HG02623 (cell line): ENCODE results near the gene MYOM1.

Experiments
- ATAC-seq: cut with Tn5 transposase; IDR thresholded peaks from one replicate; pipeline ENCODE4 v1.9.1; 2021; ENCODE audit warnings: moderate library complexity; ENCODE audit not compliant: unreplicated experiment

The MYOM1 gene

GRCh38 chr18:3250237-3251107 is 30.7 kb upstream of the MYOM1 start:
- ATAC-seq, result no peak

DNA sequence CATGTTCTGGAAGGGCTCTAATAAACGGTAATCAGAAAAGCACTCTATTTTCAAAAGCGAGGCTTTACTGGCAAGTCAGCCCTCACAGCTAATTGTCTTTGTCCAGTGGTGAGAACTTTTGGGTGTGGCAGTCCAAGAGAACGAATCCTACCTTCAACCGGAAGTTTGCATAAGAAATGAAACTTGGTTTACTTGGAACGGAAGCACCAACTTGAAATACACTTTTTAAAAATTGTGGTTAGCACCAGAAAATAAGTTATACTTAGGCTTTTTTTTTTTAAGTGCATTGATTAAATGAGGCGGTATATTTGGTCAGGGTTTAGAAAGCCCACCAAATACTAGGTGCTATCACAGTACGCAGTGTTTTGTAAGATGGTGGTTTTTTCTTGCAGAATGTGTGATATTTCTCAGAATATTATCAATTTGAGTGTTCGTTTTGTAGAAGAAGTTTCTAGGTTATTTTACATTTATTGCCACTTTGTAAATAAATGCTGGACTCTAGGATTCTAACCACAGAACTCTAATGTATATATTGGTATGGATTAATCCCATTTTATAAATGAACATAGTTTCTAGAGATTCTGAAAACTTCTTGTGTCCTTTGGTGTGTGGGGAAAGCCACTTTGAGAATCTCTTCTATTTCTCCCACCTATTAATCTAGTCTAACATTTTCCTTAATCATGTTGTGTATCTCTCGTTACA is 29.0 kb upstream of the MYOM1 start:
- no peak for ATAC-seq

GRCh38 chr18:3248062-3248657 is 28.4 kb upstream of the MYOM1 start:
- no peak for ATAC-seq

DNA sequence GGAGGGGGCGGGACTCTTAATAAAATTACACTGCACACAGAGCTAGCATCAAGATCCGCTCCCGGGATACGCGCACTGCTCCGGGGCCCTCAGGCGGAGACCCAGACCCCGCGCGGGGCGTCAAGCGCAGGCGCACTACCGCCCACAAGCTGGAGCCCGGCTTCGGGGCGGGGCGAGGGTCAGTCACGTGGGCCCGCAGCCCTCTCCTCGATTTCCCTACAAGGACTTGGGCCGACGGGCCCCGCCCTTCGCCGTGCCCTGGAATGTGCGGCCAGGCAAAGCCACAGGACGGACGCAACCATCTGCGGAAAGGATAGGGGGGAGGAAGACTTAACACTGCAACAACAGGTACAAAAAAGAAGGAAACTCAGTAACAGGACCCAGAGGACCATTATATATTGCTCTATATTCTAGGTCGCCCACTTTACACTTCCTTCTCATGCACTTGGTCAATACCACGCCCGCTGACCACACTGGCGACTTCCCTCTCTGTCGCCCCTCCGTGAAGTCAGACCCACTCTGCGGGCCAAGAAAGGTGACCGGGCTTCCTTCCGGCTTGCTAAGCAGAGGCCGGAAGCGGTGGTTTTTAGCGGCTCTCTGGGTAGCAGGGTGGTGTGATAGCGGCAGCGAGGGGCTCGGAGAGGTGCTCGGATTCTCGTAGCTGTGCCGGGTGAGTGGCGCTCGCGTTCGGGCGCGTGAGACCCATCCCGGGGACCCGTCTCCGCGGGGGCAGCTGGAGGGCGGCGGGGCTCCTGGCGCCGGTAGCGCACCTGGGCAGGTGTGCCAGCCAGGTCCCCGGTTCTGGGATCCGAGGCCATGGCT is 27.7 kb upstream of the MYOM1 start, which contains the start of gene MYL12A:
TSS of gene MYL12A (plus strand) at position 562 of the 822 bp plus-strand sequence. CDS start 5,447 bp downstream, outside the sequence.
- peak; percentile 77 for ATAC-seq

DNA sequence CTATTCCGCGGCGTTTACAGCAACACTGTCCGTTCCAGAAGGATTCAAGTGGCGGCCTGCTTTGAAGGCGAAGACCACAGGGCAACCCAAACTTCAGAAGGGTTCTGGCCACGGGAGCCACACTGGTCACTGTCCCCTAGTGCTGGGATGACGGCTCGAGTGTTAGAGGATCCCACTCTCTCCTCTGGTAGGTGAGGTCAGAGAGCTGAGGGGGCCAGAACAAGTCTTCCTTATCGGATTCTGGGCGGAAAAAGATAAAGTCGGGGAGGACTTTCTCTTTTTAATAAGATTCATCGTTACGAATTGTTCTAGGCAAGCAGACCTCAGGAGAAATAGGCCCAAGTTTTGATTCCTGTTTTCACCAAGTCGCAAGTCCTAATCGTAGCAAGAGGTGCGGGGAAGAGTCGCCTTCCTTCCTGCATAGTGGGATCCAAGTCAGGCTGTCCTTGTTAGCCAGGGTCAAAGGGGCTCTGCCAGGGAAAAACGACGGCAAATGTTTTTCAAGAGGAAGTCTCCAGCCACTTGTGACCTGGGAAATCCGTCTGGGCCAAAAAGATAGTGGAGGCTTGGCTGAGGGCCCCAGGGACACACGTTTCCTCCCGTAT is 27.0 kb upstream of the MYOM1 start:
- ATAC-seq, result no peak

- ATAC-seq, result peak; percentile 41
These were observed 26.3 kb upstream of the MYOM1 start for GRCh38 chr18:3245853-3246634.

DNA sequence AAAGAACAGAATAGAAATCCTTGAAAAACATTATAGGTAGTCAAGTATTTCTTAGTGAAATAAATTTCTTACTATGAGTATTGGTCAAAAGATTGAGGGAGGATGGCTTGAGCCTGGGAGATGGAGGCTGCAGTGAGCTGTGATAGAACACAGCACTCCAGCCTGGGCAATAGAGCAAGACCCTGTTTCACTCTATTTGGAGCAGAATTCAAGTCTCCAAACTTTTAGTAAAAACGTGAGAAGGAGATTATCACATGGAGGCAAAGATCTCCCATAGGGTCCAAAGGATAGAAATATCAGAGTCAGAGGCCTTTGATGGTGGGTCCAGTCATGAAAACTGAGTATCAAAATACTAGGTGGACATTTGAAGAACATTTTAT is 25.4 kb upstream of the MYOM1 start:
- no peak for ATAC-seq

- ATAC-seq, result no peak
These were observed 19.0 kb upstream of the MYOM1 start for GRCh38 chr18:3238742-3239141.

- no peak for ATAC-seq
These were observed 16.7 kb upstream of the MYOM1 start for GRCh38 chr18:3236470-3236869.

DNA sequence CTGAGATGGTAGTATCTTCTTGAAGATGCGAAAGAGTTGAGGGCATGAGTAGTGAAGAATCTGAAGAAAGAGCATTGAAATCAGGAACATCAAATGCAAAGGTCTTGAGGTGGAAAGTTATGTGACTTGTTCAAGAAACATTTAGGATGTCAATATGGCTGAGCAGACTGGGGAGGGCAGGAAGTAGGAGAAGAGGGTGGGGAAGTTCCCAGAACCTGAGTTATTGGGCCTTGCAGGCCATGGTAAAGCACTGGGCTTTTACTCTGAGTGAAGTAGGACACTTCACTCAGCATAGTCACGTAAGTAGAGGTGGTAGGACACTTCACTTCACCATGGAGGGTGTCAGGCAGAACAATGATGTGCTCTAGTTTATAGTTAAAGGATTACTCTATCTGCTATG is 16.1 kb upstream of the MYOM1 start:
- no peak for ATAC-seq

DNA sequence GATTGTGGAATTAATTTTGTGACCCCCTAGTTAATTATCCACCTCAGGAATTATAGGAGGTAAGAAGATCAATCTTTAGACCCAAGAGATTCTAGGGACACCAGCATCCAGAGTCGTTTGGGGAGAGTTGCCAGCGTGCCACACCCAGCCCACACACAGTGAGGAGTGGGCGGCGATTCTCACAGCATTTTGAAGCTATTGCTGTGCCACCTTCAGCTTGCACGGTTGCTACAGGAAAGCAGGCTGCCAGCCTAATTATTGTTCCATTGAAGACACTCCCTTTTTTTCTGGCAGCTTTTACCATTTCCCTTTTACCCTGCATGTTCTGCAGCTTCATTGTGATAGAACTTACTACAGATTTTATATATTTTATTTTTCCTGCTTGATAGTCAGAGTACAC is 14.7 kb upstream of the MYOM1 start:
- no peak for ATAC-seq

DNA sequence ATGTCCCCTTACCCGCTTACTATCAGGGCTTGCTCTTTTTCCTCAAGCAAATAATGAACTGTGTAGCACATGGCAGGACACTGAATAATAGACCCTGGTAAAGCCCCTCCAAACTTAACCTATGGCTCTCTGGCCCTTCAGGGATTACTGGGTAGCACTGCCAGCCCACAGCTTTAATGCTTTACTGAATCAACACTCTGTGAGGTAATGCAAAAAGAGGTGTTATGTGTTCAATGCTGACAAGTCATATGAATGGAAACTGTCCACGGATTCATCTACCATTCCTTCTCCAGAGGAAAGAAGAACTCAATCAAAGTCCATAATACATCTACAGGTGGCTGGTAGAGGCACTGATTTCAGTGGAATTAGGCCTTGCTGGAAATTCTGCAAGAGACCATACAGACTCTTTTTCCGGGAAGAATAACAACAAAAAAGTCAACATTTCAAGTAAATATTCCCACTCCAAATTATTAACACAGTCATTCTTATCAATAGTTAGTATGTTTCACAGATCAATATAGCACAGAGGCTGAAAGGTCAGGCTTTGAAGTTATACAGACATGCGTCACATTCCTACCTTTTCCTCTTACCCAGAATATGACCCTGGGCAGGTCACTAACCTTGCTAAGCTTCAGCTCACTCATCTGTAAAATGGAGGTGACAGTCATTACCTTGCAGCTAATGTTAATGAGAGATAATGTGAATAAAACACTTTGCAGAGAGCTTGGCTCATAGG is 13.8 kb upstream of the MYOM1 start:
- ATAC-seq, result no peak

DNA sequence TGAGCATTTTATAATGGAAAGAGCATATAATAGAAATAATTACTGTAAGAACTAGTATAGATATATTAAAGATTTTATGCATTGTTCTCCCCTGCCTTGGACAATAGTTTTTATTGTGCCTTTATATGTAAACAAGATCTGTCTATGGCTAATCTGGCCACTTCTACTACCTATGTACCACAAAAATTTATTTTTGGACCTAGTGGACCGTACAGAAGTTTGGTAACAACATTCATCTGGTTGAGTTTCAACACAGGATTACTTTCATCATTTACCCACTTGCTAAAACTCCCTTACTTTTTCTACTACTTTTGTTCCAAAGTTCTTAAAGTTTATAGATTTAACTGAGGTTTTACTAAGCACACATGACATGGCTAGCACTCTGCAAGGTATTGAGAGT is 13.2 kb upstream of the MYOM1 start:
- ATAC-seq, result no peak

DNA sequence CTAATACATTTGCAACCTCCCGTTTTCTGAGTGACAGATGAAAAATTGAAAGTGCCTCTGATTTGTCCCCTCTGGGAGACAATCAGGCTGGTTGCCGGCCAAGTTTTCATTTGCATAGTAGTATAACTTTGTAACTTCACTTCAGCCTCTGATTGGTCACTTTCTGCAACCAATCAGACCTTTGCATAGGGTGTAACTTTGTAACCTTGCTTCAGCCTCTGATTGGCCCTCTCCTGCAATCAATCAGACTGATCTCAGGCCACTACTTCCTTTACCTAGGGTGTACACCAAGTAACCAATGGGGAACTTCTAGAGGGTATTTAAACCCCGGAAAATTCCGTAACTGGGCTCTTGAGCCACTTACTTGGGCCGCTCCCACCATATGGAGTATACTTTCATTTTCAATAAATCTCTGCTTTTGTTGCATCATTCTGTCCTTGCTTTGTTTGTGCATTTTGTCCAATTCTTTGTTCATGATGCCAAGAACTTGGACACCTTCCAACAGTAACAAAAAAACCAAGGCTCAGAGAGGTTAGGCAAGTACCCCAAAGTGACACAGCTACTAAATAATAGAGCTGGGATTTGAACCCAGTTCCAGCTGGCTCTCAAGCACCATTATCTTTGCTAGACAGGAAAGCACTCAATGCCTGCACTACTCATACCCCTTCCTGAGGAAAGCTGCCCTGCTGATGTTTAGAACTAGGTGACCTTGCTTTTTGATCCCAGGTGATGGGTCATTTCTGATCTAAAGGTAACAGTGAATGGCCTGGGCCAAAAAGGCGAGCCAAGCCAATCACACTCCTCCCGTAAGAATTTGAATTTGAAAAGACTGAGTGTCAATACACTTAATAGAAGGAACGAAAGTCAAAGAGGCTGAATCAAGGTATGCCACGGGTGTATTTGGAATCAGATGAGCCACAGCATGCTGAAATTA is 10.9 kb upstream of the MYOM1 start:
- no peak for ATAC-seq

DNA sequence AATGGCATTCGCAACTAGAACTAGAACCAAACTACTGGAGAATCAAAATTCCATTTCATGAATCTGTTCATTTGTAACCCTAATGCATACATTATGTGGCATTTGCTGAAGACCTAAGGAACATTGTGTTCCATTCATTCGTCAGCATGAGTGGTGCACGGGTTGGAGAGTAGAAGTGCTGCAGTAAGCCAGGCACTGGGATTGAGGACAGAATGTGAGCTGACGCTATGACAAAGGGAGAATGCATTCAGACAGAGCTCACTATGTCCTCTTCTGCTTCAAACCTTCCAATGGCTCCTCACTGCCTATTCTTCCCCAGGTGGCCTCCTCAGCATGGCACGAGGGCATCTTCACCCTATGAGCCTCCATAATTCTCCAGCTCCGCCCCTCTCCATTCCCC is 6.3 kb upstream of the MYOM1 start:
- ATAC-seq, result no peak

DNA sequence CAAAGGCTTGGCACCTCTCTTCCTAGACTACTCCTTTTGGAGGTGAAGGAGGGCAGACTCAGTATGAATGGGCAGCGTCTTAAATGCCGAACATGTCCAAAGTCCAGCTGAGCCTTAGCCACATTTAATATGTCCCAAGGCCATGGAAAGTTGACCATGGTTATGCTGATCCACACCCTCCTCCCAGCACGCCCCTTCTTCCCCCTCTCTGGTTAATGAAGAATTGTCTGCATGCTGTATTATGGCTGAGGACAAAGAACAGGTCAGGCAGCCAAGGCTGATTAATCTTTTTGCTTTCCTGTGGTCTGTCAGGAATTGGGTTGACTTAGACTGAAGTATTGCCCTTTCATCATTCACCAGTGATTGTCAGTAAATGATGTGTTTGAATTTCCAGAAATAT is 5.8 kb upstream of the MYOM1 start:
- ATAC-seq, result no peak

DNA sequence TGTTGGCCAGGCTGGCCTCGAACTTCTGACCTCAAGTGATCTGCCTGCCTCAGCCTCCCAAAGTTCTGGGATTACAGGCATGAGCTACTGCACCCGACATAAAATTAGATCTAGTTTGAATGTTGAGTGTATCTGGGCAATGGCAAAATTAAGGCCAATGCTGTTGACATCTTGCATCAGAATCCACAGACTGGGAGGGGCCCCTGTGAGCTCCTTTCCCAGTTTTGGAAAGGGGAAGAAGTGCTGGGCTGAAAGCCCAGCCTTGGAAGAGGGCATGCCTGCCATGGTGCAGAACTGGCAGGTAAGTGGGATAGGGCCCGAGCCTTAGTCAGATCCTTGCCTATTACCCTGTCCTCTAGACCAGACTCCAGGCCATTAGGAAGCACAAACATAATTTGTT is 4.5 kb upstream of the MYOM1 start:
- ATAC-seq, result no peak

GRCh38 chr18:3223356-3223755 is 3.6 kb upstream of the MYOM1 start:
- no peak for ATAC-seq
